Peyer's patch (tissue), 4 donors: ENCODE results near the gene PATJ. TPM values are rescaled to one million over a fixed set of nuclear protein-coding genes. Genes with fewer than 3 reads are reported as not detected.
"Not testable (repeated sequence)": the region's sequence is repeated elsewhere in the genome, so short reads cannot be mapped to it uniquely, and the experiment has no call there.

Experiments
- DNase-seq, 3 donors: peaks; one replicate each; pipeline ENCODE4 v3.0.0-alpha.2; 2017 to 2019
- H3K27ac ChIP-seq, 4 donors: fragments of 200-600 bp; sonication (generic); one replicate each; pipeline ENCODE4 v1.5.1; 2016 to 2019
- H3K27me3 ChIP-seq, 2 donors: fragments of 200-600 bp; sonication (generic); one replicate each; pipeline ENCODE4 v1.5.1; 2019
- H3K36me3 ChIP-seq, 3 donors: fragments of 200-600 bp; sonication (generic); one replicate each; pipeline ENCODE4 v1.5.1; 2016 to 2019
- H3K4me1 ChIP-seq, 4 donors: fragments of 200-600 bp; sonication (generic); one replicate each; pipeline ENCODE4 v1.5.1; 2016 to 2019
- H3K4me3 ChIP-seq, 4 donors: fragments of 200-600 bp; sonication (generic); 1 replicate in 3 of 4; 2 replicates in 1 of 4; pipeline ENCODE4 v1.5.1; 2016 to 2019; ENCODE audit warnings: mild to moderate bottlenecking in 1 of 4
- H3K9me3 ChIP-seq, 4 donors: fragments of 200-600 bp; sonication (generic); one replicate each; pipeline ENCODE4 v1.5.1; 2016 to 2019; ENCODE audit warnings: mild to moderate bottlenecking in 1 of 4
- CTCF ChIP-seq, 6 experiments: fragments of 450-650 bp in 4 of 6; fragments of 200-600 bp in 2 of 6; sonication (generic) in 1 of 6; IDR thresholded peaks; one replicate each; pipeline ENCODE4 v1.5.1; 2017 to 2019; ENCODE audit warnings: antibody characterized with exemption in 6 of 6, mild to moderate bottlenecking in 3 of 6, moderate library complexity in 1 of 6
- POLR2A ChIP-seq, 2 donors: fragments of 450-650 bp; IDR thresholded peaks; one replicate each; pipeline ENCODE4 v1.5.1; 2017; ENCODE audit warnings: antibody characterized with exemption in 2 of 2, mild to moderate bottlenecking in 2 of 2, moderate library complexity in 2 of 2
- total RNA-seq, 4 donors: library from RNA; depleted of rRNA; stranded (reverse); fragments of >200 nt; gene quantifications; one replicate each; pipeline ENCODE4 v1.1.0, GENCODE V29; 2016

PATJ gene
- total RNA-seq, 4 donors from 2014 or later = 142 to 153 (median 153) TPM

GRCh38 chr1:61873581-61873980, 131.3 kb downstream of the PATJ start:
- H3K4me3 ChIP-seq = no peak overlapping the region
- H3K9me3 ChIP-seq = peaks cover 0 to 5% (median 0%) of the 10 kb centered on the region in 4 donors
- no peak overlapping the region for H3K27ac ChIP-seq
- TF ChIP-seq CTCF (IDR thresholded peaks at IDR 0.05) (no peak), POLR2A (IDR thresholded peaks at IDR 0.05) (no peak)
- H3K27me3 ChIP-seq = no peaks in the 10 kb centered on the region
- H3K36me3 ChIP-seq = peaks cover 0 to 38% (median 0%) of the 10 kb centered on the region in 3 donors
- no peak for DNase-seq
- H3K4me1 ChIP-seq = no peaks in the 10 kb centered on the region

GRCh38 chr1:61873994-61874393, 131.7 kb downstream of the PATJ start:
- DNase-seq = no peak
- Histone ChIP-seq H3K4me1 (no peaks in the 10 kb centered on the region), H3K9me3 (peaks cover 0 to 5% (median 0%) of the 10 kb centered on the region in 4 donors), H3K27ac (no peak overlapping the region), H3K27me3 (no peaks in the 10 kb centered on the region), H3K4me3 (no peak overlapping the region), H3K36me3 (peaks cover 0 to 37% (median 0%) of the 10 kb centered on the region in 3 donors)
- TF ChIP-seq CTCF (IDR thresholded peaks at IDR 0.05) = no peak
- TF ChIP-seq POLR2A (IDR thresholded peaks at IDR 0.05) = no peak

- Histone ChIP-seq H3K4me3 (no peak overlapping the region), H3K27ac (no peak overlapping the region), H3K9me3 (no peaks in the 10 kb centered on the region), H3K27me3 (no peaks in the 10 kb centered on the region), H3K36me3 (peaks cover 0 to 31% (median 0%) of the 10 kb centered on the region in 3 donors), H3K4me1 (no peaks in the 10 kb centered on the region)
- TF ChIP-seq CTCF (IDR thresholded peaks at IDR 0.05) (no peak), POLR2A (IDR thresholded peaks at IDR 0.05) (no peak)
- DNase-seq = no peak
Observed at GRCh38 chr1:61875198-61875597, 132.9 kb downstream of the PATJ start.

- H3K27ac ChIP-seq, H3K27me3 ChIP-seq, DNase-seq, H3K4me3 ChIP-seq, H3K9me3 ChIP-seq, H3K4me1 ChIP-seq: not testable (repeated sequence)
- peaks cover 0 to 45% (median 3%) of the 10 kb centered on the region in 3 donors for H3K36me3 ChIP-seq
Observed at GRCh38 chr1:61879887-61880474, 137.7 kb downstream of the PATJ start.

GRCh38 chr1:61887076-61887867, 145.0 kb downstream of the PATJ start:
- Histone ChIP-seq H3K9me3 (no peaks in the 10 kb centered on the region), H3K36me3 (peaks cover 0 to 14% (median 0%) of the 10 kb centered on the region in 3 donors), H3K27ac (no peak overlapping the region), H3K4me3 (no peak overlapping the region), H3K27me3 (no peaks in the 10 kb centered on the region), H3K4me1 (no peaks in the 10 kb centered on the region)
- no peak for TF ChIP-seq CTCF (IDR thresholded peaks at IDR 0.05)
- no peak for TF ChIP-seq POLR2A (IDR thresholded peaks at IDR 0.05)
- DNase-seq = no peak

- peaks cover 0 to 9% (median 0%) of the 10 kb centered on the region in 3 donors for H3K36me3 ChIP-seq
- H3K27me3 ChIP-seq = no peaks in the 10 kb centered on the region
- no peaks in the 10 kb centered on the region for H3K9me3 ChIP-seq
- H3K4me1 ChIP-seq = no peaks in the 10 kb centered on the region
- H3K27ac ChIP-seq = no peak overlapping the region
- no peak for TF ChIP-seq CTCF (IDR thresholded peaks at IDR 0.05)
- TF ChIP-seq POLR2A (IDR thresholded peaks at IDR 0.05) = no peak
- no peak for DNase-seq
- no peak overlapping the region for H3K4me3 ChIP-seq
Observed at GRCh38 chr1:61887931-61888564, 145.8 kb downstream of the PATJ start.
